Right lobe of liver (tissue), 4 donors: ENCODE results near the gene IQCH.

ENCODE experiments used
- CTCF ChIP-seq, 4 donors: fragments of 200-600 bp in 3 of 4; fragments of 450-650 bp in 1 of 4; IDR thresholded peaks; one replicate each; pipeline versions ENCODE4 v1.5.1 to v1.8.0; 2016 to 2022; ENCODE audit warnings: antibody characterized with exemption in 4 of 4, mild to moderate bottlenecking in 2 of 4
- POLR2A ChIP-seq: fragments of 450-650 bp; IDR thresholded peaks from one replicate; pipeline ENCODE4 v1.6.1; 2017; ENCODE audit warnings: antibody characterized with exemption, mild to moderate bottlenecking
- donor health status: DM: no; HTN: no; CAD: no.
- donor health status: DM: no; HTN: no; CAD: no.
- donor health status: DM: no; HTN: yes; CAD: no.

DNA sequence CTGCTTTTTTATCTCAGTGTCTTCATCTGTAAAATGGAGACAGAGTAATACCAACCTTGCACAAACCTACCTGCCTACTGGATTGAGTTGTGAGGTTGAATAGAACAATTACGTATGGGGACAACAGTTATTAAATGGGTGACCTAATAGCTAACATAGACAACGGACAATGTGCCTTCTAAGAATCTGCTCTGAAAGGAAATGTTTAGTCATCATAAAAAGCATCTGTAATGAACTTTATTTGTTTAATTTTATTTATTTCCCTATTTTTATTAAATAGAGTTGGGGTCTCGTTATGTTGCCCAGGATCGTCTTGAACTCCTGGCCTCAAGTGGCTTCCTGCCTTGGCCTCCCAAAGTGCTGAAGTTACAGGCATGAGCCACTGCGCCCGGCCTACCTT lies 207.1 kb downstream of the IQCH start:
- TF ChIP-seq CTCF (IDR thresholded peaks at IDR 0.05) (no peak), POLR2A (no peak)
